HG02642 (cell line): ENCODE measurements around the gene SOX6.
"Not testable (repeated sequence)": the region's sequence is repeated elsewhere in the genome, so short reads cannot be mapped to it uniquely, and the experiment has no call there.

Experiments
- ATAC-seq: cut with Tn5 transposase; IDR thresholded peaks from one replicate; pipeline ENCODE4 v1.9.1; 2021; ENCODE audit warnings: mild to moderate bottlenecking; ENCODE audit not compliant: unreplicated experiment, poor library complexity

Gene SOX6

DNA sequence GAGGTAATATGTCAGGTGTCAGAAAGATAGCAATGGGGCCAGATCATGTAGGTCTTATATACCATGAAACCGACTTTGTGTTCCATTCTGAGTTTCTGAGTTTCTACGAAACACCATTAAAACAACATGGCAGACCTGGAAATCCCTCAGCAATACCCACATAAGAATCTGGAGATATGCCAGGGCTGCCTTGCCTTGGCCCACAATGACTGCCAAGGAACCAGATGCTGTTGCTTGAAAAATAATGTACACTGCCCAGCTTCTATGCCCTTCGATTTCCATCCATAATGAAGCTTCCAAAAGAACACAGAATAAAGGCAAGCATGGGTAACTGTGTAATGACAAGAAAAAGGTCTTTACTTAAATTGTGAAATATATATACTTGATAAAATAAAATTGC lies 277.4 kb downstream of the SOX6 start:
- no peak for ATAC-seq

DNA sequence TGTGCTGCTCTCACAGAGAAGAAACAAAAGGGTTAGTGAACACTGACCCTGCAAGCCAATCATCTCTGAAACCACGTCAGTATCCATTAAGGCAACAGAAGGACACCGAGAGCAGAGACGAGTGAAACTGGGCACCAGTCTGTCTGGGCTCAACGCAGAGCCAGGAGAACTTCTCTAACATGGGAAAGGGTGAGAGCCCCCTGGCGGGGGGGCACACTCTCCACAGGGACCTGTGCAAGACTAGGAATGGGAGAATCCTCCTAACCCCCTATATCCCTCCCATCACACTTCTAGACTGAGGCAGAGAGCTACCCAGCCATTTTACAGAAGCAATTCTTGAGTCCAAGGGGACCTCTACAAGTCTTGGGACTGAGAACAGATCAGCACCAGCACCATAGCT lies 285.8 kb downstream of the SOX6 start:
- no peak for ATAC-seq

DNA sequence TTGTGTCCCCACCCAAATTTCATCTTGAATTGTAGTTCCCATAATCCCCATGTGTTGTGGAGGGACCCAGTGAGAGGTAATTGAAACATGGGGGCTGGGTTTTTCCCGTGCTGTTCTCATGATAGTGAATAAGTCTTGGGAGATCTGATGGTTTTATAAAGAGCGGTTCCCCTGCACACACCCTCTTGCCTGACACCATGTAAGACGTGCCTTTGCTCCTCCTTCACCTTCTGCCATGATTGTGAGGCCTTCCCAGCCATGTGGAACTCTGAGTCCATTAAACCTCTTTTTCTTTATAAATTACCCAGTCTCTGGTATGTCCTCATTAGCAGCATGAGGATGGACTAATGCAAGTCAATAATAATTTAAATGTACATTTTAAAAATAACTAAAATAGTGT lies 289.1 kb downstream of the SOX6 start:
- not testable (repeated sequence) for ATAC-seq

- ATAC-seq = no peak
Observed at GRCh38 chr11:16059332-16059731, 297.0 kb downstream of the SOX6 start.

DNA sequence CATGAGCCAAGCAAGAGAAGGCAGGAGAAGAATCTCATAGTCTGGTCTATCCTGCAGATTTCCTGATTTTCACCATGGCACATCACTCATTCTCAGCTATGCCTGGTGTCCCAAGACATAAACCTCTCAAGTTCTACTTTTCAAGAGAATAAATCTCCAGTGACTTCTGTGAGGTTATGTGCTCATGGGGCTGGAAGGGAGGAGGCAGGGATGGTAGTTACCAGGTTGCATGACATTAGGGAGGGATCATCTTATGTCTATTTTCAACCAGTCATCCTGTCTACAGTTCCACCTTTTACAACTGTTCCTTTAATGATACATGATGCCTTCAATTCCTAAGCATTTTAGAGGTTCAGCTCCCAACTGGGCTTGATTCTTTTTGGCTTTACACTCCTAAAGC lies 297.7 kb downstream of the SOX6 start:
- ATAC-seq = no peak

DNA sequence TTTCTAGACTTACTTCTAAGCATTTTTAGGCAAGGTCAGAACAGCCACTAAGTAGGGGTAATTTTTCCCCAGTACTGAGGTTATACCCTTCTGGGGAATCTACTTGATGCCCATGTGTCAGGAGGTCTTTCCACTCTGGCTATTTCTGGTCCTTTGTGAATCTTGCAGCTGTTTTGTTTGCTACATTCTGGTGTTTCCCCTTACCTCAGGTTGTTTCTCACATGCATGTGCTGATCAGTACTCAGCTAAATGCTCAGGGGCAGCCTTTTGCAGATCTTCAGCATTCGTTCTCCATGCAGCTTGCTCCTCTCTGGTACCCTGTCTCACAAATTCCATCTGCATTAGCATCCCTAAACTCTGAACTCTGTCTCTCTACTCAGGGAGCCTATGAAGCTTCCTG lies 303.6 kb downstream of the SOX6 start:
- ATAC-seq = no peak

GRCh38 chr11:16049611-16050010 lies 306.7 kb downstream of the SOX6 start:
- no peak for ATAC-seq

GRCh38 chr11:16047073-16047472 lies 309.3 kb downstream of the SOX6 start:
- ATAC-seq = no peak

GRCh38 chr11:16043617-16044016 lies 312.7 kb downstream of the SOX6 start:
- no peak for ATAC-seq

DNA sequence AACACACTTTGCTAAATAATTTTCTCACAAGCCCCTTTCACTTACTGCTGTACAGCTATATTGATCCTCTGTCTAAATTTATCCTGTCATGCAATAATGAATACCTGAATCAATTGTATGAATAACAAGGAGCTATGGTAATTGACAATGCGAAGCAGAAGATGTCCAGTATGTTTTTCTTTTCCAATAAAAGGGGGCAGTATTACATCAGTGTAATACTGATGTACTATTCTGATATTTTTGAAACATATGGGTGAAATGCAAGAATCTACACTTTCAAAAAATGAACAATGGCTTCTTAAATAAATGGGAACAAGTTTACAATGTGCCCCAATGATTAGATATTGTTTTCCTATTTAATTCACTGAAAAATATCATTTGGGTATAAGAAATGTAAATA lies 315.1 kb downstream of the SOX6 start:
- ATAC-seq = no peak

DNA sequence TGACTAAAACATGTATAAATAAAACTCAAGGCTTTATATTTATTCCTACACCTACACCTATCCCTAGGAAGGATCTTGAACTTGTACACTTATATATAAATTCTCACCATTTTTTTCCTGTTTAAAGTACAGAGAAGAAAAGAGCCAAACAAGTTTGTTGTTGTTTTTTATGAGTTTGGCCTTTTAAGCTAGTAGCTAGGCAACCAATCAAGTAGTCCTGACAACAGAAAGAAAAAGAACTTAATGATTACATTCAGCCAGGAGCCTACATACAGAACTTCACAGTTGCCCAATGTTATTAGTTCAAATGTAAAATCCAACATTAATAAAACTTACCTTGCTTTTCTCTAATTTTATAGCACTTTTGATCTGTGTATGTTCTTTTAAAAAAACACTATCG lies 316.2 kb downstream of the SOX6 start:
- ATAC-seq = no peak

DNA sequence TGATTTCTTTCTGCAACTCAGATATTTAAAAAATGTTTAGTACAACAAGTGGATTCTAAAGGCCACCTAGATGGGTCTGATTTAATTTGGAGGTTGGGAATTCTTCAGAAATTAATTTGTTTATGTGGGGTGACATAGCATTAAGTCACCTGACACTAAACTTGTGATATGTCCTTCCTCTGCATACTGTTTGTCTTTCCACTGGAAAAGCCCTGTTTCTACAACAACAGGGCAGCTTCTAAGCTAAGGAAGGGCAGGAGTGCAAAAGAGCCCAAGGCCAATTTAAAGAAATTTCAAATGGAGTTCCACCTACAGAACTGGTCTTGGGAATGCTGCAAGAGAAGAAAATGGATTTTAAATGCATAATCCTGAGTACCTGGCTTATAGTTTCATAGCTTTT lies 319.2 kb downstream of the SOX6 start:
- no peak for ATAC-seq

DNA sequence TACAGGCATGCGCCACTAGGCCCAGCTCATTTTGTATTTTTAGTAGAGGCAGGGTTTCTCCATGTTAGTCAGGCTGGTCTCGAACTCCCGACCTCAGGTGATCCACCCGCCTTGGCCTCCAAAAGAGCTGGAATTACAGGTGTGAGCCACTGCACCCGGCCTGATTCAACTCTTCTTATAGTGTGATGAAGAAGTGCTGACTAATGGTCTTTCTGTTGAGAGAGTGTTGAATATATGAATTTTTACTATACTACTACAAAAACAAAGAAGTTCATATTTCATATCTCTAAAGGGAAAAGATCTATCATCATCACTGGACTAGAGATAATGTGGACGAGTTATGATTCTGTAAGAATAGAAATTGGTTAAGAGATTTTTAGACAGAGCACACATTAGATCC lies 320.1 kb downstream of the SOX6 start:
- ATAC-seq = no peak

DNA sequence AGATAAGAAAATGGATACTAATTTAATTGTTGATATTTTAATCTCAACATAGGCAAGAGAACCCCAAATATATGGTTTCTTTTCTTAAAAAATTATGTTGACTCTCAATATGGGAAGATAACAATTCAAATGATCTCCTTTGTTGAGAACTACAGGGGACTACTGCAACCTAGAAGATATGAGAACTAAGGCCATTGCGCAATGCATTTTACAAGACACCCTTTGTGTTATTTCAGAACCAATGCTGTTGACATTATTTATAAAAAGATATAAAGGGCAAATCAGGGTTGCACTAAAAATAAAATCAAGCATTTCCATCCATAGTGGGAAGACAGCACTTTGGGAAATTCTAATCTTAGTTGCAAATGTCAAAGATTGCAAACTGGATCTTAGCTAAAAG lies 322.3 kb downstream of the SOX6 start:
- no peak for ATAC-seq

DNA sequence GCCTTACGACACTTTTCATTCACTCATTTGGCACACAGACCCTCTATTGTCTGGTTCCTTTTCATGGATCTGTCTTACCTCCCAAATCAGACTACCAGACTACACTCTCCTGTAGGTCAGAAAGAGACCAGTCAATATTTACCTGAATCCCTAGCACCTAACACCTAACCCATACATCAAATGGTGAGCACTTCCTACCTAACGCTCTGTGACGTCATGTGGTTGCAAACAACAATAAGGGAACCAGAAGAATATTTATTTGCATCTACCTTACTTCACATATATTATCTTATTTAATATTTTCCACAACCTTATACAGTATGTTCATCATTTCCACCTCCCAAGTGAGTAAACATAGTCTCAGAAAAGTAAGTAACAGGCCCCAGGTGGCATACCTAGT lies 323.4 kb downstream of the SOX6 start:
- ATAC-seq = no peak

GRCh38 chr11:16031210-16031609 lies 325.1 kb downstream of the SOX6 start:
- ATAC-seq = no peak

GRCh38 chr11:16030664-16031063 lies 325.7 kb downstream of the SOX6 start:
- no peak for ATAC-seq

- ATAC-seq = not testable (repeated sequence)
Observed at GRCh38 chr11:16029151-16029550, 327.2 kb downstream of the SOX6 start.

GRCh38 chr11:16028419-16028818 lies 327.9 kb downstream of the SOX6 start:
- no peak for ATAC-seq

DNA sequence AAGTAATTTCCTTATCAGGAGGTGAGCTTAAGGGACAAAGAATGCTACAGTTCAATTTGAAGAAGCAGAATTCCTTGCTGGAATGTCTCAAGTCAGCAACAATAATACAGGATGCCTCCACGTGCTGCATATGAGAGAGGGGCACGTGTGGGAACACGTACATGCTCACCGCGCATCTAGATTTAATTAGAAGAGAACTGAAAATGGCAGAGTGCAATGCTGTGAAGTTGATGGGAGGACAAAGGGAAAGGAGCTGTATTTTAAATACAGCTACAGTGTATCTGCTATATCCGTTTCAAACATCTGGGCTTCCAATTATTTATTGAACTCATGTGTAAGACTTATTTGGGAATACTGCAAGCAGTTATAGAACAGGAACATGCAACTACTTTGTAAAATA lies 328.7 kb downstream of the SOX6 start:
- ATAC-seq = no peak

- ATAC-seq = no peak
Observed at GRCh38 chr11:16026849-16027248, 329.5 kb downstream of the SOX6 start.

DNA sequence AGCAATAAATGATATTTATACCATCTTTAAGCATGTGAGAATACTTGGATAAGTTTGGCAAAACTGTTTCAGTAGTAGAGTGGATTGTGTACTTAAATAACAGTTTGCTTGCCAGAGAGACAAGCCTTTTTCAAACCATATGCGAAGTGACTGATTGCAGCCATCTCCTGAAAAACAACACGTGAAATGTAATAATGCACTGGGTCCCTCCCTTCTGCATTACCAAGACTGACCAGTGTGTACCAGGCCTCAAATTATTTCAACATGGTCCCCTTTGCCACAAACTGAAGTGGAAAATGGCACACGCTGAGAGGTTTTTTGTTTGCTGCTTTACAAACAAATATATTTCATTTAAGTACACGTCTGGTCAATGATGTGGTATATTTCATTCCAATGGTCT lies 337.4 kb downstream of the SOX6 start:
- ATAC-seq = no peak

DNA sequence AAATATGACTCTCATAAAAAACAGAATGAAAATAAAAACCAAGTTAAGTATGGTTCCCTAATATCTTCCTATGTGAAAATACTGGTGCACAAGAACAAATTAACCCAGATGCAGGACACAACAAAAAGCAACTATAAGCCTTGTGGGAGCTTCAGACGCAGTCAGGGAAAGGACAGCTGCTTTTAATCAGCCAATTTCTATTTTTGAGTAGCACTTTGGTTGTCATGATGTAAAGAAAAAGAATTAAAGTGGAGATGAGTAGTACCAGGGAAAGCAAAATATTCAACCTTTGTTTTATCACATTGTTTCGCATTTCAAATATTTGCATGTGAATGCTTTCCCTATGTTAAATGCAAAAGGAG lies 339.9 kb downstream of the SOX6 start:
- ATAC-seq = no peak
